ENCODE data around the gene KL.

Gene KL

GRCh38 chr13:33109271-33109697 lies 93.1 kb downstream of the KL start:
- no peak for DNase-seq (ENCODE audit: extremely low read depth in 1 of 2, low read depth in 1 of 2)

- DNase-seq (ENCODE audit: extremely low read depth in 1 of 2, low read depth in 1 of 2): no peak
These were observed 93.6 kb downstream of the KL start for GRCh38 chr13:33109801-33110200.

- no peak for DNase-seq (ENCODE audit: extremely low read depth in 1 of 2, low read depth in 1 of 2)
These were observed 94.1 kb downstream of the KL start for GRCh38 chr13:33110386-33110712.

- DNase-seq (ENCODE audit: extremely low read depth in 1 of 2, low read depth in 1 of 2): no peak
These were observed 94.6 kb downstream of the KL start for GRCh38 chr13:33110713-33111413.

- DNase-seq (ENCODE audit: extremely low read depth in 1 of 2, low read depth in 1 of 2): no peak
These were observed 95.3 kb downstream of the KL start for GRCh38 chr13:33111414-33112110.

GRCh38 chr13:33112766-33113165 lies 96.5 kb downstream of the KL start:
- DNase-seq (ENCODE audit: extremely low read depth in 1 of 2, low read depth in 1 of 2): no peak

- DNase-seq (ENCODE audit: extremely low read depth in 1 of 2, low read depth in 1 of 2): no peak
These were observed 97.9 kb downstream of the KL start for GRCh38 chr13:33114146-33114545.

GRCh38 chr13:33115274-33115673 lies 99.1 kb downstream of the KL start:
- DNase-seq (ENCODE audit: extremely low read depth in 1 of 2, low read depth in 1 of 2): no peak

Data from stimulated activated CD8-positive, alpha-beta memory T cell treated with anti-CD3 and anti-CD28 coated beads, Interleukin-7, amount 100 ng/mL, for 48 hours (primary cell).